HG02870 (cell line): ENCODE results near the gene C16orf78.

Experiments
- ATAC-seq: cut with Tn5 transposase; IDR thresholded peaks from one replicate; pipeline ENCODE4 v1.9.1; 2021; ENCODE audit warnings: mild to moderate bottlenecking, moderate library complexity; ENCODE audit not compliant: unreplicated experiment

Gene C16orf78, protein sequence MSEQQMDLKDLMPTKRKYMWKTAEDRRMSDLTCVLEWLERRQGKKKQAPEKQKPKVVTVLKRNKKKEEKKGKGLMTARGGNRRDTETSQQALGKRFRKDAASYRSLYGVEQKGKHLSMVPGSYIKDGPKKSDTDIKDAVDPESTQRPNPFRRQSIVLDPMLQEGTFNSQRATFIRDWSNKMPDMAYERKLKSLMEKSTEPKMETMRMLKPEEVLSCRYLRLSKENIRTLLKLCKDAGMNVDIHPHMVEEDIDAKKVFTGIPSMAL

DNA sequence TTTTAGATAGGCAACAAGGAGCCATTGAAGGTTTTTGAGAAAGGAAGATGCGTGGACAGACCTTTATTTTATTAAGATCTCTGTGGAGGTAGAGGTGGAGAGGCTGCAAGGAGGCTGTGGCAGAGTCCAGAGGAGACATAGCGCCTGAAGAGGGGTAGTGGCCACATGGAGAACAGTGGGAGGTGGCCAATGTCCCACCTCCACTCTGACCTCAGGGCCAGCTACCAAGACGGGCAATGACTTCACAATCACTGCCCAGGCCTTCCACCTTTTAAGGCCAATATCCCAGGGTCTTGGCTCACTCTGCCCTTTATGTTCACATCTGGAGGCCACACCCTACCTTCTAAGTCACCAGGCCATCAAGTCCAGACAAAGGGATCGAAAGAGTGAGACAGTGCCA, at the start of gene C16orf78:
C16orf78 (plus strand) TSS at position 301 of the 400 bp plus-strand sequence. CDS start 136 bp downstream, outside the sequence.
- no peak for ATAC-seq

DNA sequence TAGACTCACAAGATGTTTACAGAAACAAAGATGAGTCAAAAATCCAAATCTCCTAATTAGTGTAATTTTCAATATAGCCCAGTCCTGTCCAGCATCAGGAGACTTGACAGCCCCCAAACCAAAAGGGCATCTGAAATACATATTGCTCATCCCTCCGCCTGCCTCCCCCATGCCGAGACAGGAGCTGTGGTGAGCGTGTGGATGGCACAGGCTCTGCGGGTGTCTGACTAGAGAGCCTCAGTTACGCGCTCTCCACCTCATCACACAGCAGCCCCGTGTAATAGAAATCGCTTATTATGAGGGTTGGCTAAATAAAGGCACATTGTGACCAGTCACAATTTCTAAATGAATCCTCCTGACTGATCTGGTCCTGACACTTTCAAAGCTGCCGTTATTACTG, 48.9 kb upstream of the C16orf78 start:
- no peak for ATAC-seq

DNA sequence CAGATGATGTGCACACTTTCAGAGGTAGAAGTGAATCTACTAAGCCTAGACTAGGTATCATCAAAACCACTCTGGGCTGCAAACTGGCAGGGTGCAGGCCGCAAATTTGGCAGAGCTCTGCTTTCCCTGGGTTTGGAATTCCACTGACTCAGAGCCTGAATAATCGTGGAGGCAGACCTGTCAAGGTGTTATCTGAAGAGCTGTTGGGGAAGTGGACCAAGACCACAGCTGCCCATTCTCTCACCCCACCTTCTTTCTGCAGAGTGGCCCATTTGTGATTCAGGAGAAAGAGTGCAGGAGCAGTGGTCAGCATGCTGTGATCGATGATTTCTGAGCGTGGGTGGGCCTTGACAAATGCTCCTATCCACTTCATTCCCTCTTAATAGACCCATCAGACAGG, 46.1 kb upstream of the C16orf78 start:
- no peak for ATAC-seq

GRCh38 chr16:49328325-49328724, 45.3 kb upstream of the C16orf78 start:
- ATAC-seq: no peak

DNA sequence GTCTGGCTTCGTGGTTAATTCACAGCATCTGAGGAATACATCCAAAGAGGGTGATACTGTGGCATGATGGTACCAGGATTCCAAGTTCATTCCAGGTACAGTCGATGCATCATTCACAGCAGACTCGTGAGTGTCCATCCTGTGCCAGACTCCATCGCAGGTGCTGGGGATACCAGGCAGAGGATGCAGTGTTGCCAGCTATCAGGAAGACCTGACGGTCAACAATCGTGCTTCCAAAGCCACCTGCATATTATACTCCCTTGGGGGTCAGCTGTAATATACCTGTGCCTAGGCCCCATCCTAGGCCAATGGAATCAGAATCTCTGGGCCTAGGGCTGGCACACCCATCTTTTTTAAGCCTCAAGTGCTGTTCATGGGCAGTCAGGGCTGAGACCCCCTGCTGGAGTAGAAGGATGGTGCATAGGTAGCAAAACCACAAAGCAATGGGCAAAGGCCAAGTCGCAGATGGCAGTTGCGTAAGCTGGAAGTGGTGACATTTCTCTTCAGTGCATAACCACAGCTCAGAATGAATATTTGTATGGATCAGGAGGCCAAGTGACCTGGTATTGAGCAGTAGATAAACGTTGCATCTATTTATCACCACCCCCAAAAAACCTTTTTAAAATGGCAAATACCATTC, 42.9 kb upstream of the C16orf78 start:
- no peak for ATAC-seq

DNA sequence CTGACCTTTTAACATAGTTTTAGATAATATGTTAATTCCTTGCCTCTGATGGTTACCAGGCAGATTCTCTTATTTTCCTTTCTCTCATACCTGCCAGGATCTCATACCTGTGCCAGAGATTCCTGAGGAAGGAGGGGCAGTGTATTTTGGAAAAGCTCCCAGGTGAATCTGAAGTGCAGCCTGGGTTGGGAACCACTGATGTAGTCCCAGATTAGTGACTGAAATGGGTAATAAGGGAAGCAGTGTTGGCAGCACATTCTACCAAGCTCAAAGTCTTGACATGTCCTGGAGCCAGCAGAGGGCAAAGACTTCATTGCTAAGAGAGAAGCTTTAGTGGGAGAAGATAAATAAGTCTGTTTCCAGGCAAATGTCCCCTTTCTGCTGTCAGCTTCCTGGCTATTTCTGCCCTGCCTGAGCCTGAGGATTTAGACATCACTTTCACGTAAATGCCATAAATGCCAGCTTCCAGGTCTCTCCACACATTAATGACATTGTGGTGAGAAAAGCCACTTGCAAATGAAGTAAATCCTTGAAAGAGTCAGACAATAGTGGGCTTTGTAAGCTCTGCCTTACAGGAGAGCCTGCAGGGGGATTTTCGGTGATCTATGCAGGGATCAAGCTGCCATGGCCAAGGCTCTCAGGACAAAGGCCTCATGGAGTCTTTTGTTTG, 40.9 kb upstream of the C16orf78 start:
- ATAC-seq: no peak

DNA sequence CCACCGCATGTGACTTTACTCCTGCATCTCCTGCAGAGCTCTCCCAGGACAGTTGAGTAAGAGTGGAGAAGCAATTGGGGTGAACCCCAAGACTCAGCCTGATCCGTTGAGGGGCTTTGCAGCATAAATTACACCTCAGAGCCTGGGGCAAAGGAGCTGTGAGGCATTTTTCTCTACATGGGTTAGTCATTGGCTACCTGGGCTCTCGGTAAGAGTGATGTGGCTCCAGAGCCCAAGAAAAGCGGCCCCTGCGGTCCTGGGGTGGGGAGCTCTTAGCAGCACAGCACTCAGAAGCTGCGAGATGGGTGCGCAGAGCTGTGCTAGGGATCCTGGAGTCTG, 40.4 kb upstream of the C16orf78 start:
- ATAC-seq: no peak

DNA sequence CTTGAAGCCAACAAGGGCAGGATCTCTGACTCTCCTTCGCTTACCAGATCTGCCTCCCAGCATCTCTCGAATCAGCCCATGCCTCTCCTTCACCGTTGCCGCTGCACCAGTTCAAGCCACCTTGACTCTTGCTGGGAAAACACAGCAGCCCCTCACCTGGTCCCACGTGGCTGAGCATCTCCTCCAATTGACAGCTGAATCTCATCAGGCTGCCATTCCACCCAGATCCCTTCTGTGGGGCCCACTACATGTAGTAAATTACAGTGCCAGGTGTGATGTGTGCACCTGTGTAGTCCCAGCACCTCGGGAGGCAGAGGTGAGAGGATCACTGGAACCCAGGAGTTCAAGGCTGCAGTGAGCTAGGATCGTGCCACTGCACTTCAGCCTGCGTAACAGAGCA, 37.8 kb upstream of the C16orf78 start:
- no peak for ATAC-seq

- no peak for ATAC-seq
Measured at GRCh38 chr16:49336581-49336980, 37.0 kb upstream of the C16orf78 start.

DNA sequence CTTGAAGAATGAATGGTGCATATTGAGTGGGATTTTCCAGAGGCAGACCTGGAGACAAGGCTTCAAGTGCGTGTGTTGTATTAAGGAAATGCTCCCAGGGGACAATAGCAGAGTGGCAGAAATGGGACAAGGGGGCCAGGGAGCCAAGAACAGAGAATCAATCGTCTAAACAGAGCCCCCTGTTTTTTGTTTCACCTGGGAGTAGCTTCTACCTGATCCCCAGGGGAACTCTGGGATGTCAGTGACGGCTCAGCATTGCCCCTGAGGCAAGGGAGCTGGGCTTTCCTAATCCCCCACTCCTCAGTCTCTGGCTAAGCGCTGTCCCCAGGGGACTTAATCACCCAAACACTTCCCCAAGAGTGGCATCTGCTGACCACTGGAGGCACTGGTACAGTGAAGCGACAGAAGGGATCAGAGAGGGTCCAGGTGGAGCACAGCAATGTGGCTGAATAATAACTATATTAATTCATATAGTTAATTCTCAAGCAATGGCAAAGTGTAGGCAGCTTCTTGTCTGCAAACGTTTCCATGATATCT, 35.7 kb upstream of the C16orf78 start:
- no peak for ATAC-seq

DNA sequence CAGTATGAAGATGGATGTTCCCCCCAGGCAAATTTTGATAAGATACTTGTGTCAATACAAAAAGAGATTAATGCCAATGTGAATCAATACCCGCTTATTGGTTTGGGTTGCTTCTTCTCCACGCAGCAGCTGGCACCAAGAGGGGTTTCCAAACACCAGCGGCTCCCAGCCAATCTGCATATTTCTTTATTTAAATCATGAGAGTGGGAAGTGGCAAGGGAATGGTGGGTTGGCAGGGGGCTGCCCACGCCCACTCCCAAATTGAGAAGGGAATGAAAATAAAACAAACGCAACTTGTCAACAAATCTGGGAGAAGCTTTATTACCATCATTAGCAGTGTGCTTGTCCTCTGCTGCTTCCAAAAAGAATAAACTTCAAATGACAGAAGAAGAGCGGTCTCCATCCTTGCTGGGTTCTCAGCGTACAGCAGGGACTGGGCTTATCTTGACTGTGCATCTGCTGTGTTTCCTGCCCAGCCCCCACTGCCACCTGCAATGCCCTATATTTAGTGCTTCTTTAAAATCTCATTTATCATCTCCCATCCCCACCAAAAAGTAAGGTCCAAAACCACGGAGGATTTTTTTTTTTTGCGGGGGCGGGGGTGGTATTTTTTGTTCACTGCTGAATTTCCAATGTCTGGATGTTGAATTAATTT, 34.9 kb upstream of the C16orf78 start:
- no peak for ATAC-seq

GRCh38 chr16:49340466-49340865, 33.1 kb upstream of the C16orf78 start:
- ATAC-seq: no peak

GRCh38 chr16:49341706-49342105, 31.9 kb upstream of the C16orf78 start:
- ATAC-seq: no peak

GRCh38 chr16:49342336-49343265, 31.0 kb upstream of the C16orf78 start:
- ATAC-seq: no peak

DNA sequence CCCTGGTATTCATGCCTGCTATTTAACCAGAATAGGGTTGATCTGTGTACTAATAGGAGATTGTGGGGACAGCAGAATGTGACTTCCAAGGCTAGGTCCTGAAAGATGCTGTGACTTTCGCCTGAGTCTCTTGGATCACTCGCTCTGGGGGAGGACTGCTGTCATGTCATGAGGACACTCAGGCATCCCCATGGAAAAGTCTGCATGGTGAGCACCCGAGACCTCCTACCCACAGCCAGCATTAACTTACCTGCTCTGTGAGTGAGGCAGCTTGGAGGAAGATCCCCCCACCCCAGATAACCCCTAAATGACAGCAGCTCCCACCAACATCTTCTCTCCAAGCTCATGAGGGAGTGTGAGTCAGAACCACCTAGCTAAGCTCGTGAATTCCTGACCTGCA, 30.3 kb upstream of the C16orf78 start:
- no peak for ATAC-seq

GRCh38 chr16:49344401-49344800, 29.2 kb upstream of the C16orf78 start:
- no peak for ATAC-seq

GRCh38 chr16:49345829-49346228, 27.8 kb upstream of the C16orf78 start:
- ATAC-seq: no peak

DNA sequence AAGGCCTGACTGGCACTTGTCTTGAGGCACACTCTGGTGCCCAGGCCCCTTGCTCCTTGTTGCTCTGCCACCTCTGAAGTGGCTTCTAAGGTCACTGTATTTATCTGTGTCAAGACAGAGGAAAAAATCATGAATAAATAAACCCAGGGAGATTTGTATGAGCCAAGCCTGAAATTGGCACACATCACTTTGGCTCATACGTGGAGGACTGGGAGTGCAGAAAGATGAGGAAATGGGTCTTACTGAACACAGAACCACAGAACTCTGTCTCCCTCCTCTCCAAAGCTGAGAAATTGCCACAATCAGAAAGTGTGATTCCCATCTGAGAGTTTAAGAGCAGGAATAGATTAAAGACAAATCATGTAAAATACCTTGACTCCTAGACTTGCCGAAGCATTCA, 27.1 kb upstream of the C16orf78 start:
- ATAC-seq: no peak

GRCh38 chr16:49347476-49347875, 26.1 kb upstream of the C16orf78 start:
- ATAC-seq: no peak

- no peak for ATAC-seq
Measured at GRCh38 chr16:49348408-49349176, 25.0 kb upstream of the C16orf78 start.
